OCI-LY1 (cell line): ENCODE data around the gene MTO1.

Experiments used
- CTCF ChIP-seq: fragments of 200-600 bp; sonication (generic), shearing (Covaris generic); IDR thresholded peaks from 2 replicates; pipeline ENCODE4 v1.5.1; 2017; ENCODE audit warnings: mild to moderate bottlenecking, antibody characterized with exemption, low read length, moderate library complexity, mixed read lengths
- EZH2 ChIP-seq: fragments of 200-600 bp; sonication (generic), shearing (Covaris generic); IDR thresholded peaks from 2 replicates; pipeline ENCODE4 v1.8.0; 2017; ENCODE audit warnings: borderline replicate concordance, mixed run types, mild to moderate bottlenecking, antibody characterized with exemption, low read length, moderate library complexity, mixed read lengths

GRCh38 chr6:73513496-73513854 lies 51.9 kb downstream of the MTO1 start:
- no peak for TF ChIP-seq CTCF
- no peak for TF ChIP-seq EZH2
